HPDE6-E6E7 (cell line): Measurements from ENCODE around the gene SORCS2.

ENCODE experiments used
- DNase-seq: peaks from one replicate; pipeline ENCODE4 v3.0.0; 2011; ENCODE audit warnings: missing footprints; ENCODE audit errors: extremely low spot score

Gene SORCS2

GRCh38 chr4:7222521-7222920, 30.2 kb downstream of the SORCS2 start:
- DNase-seq, result no peak

- no peak for DNase-seq
These were observed 31.2 kb downstream of the SORCS2 start for GRCh38 chr4:7223541-7223940.

- DNase-seq, result no peak
These were observed 31.7 kb downstream of the SORCS2 start for GRCh38 chr4:7224001-7224400.

GRCh38 chr4:7224878-7225533, 32.7 kb downstream of the SORCS2 start:
- DNase-seq, result no peak

- DNase-seq, result no peak
These were observed 34.1 kb downstream of the SORCS2 start for GRCh38 chr4:7226439-7226838.

- no peak for DNase-seq
These were observed 34.7 kb downstream of the SORCS2 start for GRCh38 chr4:7227008-7227407.

GRCh38 chr4:7228734-7229133, 36.4 kb downstream of the SORCS2 start:
- no peak for DNase-seq

GRCh38 chr4:7232061-7232650, 39.8 kb downstream of the SORCS2 start:
- DNase-seq, result no peak

GRCh38 chr4:7233006-7233580, 40.8 kb downstream of the SORCS2 start:
- no peak for DNase-seq

GRCh38 chr4:7233601-7234000, 41.3 kb downstream of the SORCS2 start:
- DNase-seq, result no peak

GRCh38 chr4:7234355-7235029, 42.2 kb downstream of the SORCS2 start:
- DNase-seq, result no peak

- DNase-seq, result no peak
These were observed 42.7 kb downstream of the SORCS2 start for GRCh38 chr4:7235030-7235380.

- DNase-seq, result no peak
These were observed 44.5 kb downstream of the SORCS2 start for GRCh38 chr4:7236847-7237246.

- no peak for DNase-seq
These were observed 45.5 kb downstream of the SORCS2 start for GRCh38 chr4:7237873-7238272.

- DNase-seq, result no peak
These were observed 46.1 kb downstream of the SORCS2 start for GRCh38 chr4:7238300-7238960.

- DNase-seq, result no peak
These were observed 46.9 kb downstream of the SORCS2 start for GRCh38 chr4:7239101-7239820.

- DNase-seq, result no peak
These were observed 47.5 kb downstream of the SORCS2 start for GRCh38 chr4:7239844-7240243.

- no peak for DNase-seq
These were observed 48.0 kb downstream of the SORCS2 start for GRCh38 chr4:7240306-7240705.

GRCh38 chr4:7241597-7242125, 49.3 kb downstream of the SORCS2 start:
- no peak for DNase-seq

GRCh38 chr4:7242766-7243165, 50.4 kb downstream of the SORCS2 start:
- no peak for DNase-seq

GRCh38 chr4:7243609-7244330, 51.4 kb downstream of the SORCS2 start:
- DNase-seq, result no peak
